GM10266 (cell line): ENCODE results near the gene NOTCH4.

Experiments used
- DNase-seq: peaks from one replicate; pipeline ENCODE4 v3.0.0; 2012; ENCODE audit errors: extremely low spot score
- CTCF ChIP-seq: IDR thresholded peaks from 2 replicates; pipeline ENCODE4 v1.5.1; 2012; ENCODE audit warnings: mild to moderate bottlenecking, low read depth; ENCODE audit not compliant: control insufficient read depth, insufficient read depth; ENCODE audit errors: missing control alignments

Gene NOTCH4

GRCh38 chr6:32181915-32182529 is 41.8 kb downstream of the NOTCH4 start:
- TF ChIP-seq CTCF, result no peak
- DNase-seq, result no peak

- no peak for TF ChIP-seq CTCF
Measured at GRCh38 chr6:32181148-32181702, 42.6 kb downstream of the NOTCH4 start.

GRCh38 chr6:32179766-32180405 is 44.0 kb downstream of the NOTCH4 start:
- DNase-seq, result no peak
- TF ChIP-seq CTCF, result no peak

More at GRCh38 chr6:32181148-32181702, 42.6 kb downstream of the NOTCH4 start:
- DNase-seq, result no peak

- no peak for DNase-seq
- no peak for TF ChIP-seq CTCF
Measured at GRCh38 chr6:32178547-32179440, 45.1 kb downstream of the NOTCH4 start.

- peak; percentile 93 for DNase-seq
- no peak for TF ChIP-seq CTCF
Measured at GRCh38 chr6:32177788-32178546, 45.9 kb downstream of the NOTCH4 start, which contains the start of gene RNF5. Gene RNF5 (plus strand): TSS chr6:32178405. CDS start chr6:32178512, 107 bp downstream.

- TF ChIP-seq CTCF, result no peak
- no peak for DNase-seq
Measured at GRCh38 chr6:32177183-32177787, 46.6 kb downstream of the NOTCH4 start.
